ENCODE results near the gene GPC2.

GPC2 gene

DNA sequence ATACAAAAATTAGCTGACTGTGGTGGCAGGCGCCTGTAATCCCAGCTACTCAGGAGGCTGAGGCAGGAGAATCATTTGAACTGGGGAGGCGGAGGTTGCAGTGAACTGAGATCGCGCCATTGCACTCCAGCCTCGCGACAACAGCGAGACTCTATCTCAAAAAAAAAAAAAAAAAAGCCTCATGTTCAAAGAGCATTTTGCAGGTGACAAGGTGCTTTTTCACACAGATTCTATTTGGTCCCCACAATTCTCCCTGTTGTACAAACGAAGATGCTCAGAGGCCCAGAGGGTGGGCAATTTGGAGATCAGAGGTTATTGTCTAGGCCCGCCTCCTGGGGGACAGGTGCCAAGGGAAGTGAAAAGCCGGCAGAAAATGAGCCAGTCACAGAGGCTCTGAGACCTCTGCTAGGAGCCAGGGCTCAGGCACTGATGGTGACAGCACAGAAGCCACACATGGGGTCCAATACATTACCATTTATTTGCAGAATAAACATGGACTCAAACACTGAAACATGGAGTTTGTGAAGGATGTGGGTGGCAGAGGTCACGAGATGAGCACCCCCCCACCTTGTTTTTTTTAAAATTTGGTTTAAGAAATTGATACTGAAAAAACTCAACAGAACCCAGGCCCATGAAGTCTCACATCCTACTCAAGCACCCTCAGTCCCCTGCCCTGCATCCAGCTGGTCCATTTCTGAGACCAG lies 7.9 kb downstream of the GPC2 start:
- no peak for DNase-seq (ENCODE audit: low spot score)

DNA sequence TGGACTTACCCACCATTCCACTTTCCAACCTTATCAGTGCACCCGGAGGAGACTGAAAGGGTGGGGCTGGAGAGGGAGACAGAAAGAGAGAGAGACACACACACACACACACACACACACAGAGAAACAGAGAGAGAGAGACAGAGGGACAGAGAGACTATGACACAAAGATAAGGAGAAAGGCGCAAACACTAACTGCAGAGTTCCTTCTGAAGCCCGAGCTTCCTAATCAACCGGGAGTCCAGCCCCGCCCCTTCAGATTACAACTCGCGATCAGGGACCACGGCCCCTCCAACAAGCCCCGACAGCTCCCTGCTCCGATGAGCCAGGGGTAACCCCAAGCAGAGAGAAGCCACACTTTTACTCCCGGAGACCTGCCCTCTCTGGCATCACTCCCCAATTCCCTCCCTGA lies 9.3 kb downstream of the GPC2 start:
- DNase-seq (ENCODE audit: low spot score), result no peak

DNA sequence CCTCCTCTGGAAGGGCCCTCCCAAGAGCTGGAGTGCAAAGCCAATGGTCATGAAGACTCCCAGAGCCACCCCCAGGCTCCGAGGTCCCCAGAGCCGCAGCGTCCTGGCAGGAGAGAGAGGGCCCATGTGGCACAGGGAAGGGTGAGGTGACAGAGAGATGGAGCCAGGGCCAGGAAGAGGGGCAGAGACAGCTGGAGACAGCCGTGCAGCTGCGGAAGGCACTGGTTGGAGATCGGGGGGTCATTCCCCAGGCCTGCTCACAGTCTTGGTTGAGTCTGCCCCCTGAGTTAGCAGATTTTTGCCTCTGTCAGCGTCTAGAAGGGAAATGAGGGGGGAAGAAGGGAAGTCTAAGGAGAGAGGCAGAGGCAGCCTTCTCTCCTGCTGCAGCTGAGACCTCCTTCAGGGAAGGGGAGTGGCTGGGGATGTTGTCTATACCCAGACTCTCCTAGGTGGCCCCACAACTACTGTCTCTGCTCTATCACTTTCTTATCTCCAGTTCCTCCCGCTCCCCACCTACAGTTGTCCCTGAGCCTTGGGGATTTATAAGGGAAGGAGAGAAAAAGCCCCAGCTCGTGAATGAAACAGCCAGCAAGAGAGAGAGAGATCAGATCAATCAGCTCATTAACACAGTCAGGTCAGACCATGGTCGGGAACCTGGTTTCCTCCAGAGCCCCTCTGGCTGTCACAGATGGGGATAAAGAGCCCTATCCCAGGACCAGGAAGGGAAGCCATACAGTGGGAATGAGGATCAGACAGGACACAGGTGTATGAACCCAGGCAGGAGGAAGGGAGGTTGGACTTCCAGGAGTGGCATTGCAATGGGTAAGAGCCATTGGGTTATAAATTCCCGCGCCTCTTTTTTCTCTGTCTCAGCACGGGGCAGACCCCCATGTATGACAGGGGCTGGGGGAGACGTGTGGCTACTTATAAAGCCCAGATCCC lies 9.9 kb downstream of the GPC2 start:
- no peak for DNase-seq (ENCODE audit: low spot score)

DNA sequence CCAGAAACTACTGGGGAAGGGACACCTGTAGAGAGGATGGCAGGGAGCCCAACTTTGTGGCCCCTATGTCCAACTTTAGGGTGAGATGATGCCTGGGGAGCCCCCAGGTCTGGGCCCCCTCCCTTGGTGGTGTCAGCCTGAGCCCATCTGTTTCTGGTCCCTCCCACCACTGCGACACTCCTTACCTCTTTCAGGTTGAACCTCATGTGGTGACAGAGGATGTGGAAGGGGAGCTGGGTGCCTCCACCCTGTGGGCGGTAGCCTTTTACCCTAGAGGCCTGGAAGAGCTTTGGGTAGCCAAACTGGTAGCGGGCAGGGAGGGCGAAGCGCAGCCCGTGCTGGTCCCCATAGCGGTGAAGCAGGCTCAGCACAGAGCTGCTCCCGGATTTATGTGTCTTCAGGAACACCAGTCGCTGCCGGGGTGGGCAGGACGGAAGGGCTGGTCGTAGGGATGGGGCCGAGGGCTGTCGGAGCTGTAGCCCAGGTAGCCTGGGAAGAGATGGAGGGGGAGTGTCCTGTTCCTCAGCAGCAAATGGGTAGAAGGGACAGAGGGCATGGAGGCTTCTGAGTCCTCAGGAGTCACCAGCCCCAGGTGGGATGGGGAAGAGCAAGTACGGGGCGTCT lies 10.8 kb downstream of the GPC2 start:
- DNase-seq (ENCODE audit: low spot score), result no peak

DNA sequence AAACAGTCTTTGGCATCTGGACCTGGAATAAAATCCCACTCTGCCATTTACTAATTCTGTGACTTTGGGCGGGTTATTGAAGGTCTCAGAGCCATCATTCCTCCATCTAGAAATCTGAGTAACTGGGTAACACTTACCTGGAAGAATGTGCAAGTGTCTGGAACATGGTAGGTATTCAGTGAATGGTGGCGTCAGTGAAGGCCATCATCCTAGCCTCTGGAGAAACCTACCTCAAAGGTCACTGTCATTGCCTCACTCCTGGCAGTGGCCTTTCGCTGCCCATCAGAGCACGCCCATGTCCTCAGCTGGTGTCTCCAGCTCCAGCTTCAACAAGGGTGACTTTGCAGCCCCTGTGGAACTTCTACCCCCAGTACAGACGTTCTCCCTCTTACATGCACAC lies 13.3 kb downstream of the GPC2 start:
- DNase-seq (ENCODE audit: low spot score), result no peak

DNA sequence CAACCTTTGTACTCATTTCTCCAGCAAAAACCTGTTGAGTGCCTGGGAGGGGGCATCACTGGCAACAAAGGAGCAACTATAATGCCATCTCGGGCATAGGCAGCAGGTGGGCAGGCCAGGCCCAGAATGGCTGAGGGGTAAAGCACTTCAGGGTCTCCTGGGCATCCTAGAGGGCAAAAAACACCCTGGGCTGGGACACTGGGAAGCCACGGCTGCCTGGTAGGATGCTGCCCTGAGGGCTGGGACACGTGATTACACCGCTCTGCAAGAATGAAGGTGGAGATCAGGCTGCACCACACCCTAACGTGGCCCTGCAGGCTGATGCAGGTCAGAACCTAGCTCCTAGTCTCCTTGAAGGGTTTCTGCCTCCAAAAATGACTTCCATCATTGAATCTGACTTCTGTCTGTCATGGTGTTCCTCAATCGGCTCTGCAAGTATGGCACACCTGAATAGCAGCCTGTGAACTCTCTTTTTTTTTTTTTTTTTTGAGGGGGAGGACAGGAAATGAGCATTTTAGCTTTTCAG lies 14.1 kb downstream of the GPC2 start:
- DNase-seq (ENCODE audit: low spot score), result no peak

DNA sequence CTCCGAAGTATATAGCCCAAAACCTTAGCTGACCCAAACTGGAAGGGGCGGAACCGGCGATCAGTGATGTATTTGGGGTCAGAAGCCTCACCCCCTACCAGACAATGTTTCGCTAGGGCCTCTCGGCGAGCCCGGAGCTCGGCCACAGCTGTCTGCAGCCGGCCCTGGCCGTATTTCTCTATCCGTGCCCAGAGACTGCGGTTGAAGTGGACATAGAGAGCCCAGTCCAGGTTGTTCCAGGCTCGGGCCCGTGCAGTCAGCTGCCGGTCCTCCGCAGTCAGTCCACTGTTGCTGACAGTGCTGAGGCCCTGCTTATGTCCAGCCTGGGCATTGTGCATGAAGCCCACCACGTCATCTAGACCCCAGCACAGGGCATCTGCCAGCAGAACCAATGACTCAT lies 17.1 kb downstream of the GPC2 start:
- no peak for DNase-seq (ENCODE audit: low spot score)

DNA sequence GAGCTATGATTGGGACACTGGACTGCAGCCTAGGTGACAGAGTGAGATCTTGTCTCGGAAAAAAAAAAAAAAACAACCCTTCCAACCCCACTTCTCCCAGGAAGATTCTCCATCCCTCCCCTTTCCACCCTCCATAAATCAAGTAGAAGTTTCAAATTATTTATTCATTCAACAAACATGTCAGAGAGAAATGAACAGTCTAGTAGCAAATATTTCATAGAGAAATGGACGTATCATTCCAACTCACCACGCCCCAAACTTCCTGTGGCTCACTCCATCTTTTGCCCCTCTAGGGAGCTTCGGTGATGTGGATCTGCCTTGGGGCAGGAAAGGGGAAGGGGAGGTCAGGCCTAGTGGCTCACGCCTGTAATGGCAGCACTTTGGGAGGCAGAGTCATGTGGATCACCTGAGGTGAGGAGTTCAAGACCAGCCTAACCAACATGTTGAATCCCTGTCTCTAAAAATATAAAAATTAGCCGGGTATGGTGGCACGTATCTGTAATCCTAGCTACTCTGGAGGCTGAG lies 18.0 kb downstream of the GPC2 start:
- DNase-seq (ENCODE audit: low spot score), result no peak

DNA sequence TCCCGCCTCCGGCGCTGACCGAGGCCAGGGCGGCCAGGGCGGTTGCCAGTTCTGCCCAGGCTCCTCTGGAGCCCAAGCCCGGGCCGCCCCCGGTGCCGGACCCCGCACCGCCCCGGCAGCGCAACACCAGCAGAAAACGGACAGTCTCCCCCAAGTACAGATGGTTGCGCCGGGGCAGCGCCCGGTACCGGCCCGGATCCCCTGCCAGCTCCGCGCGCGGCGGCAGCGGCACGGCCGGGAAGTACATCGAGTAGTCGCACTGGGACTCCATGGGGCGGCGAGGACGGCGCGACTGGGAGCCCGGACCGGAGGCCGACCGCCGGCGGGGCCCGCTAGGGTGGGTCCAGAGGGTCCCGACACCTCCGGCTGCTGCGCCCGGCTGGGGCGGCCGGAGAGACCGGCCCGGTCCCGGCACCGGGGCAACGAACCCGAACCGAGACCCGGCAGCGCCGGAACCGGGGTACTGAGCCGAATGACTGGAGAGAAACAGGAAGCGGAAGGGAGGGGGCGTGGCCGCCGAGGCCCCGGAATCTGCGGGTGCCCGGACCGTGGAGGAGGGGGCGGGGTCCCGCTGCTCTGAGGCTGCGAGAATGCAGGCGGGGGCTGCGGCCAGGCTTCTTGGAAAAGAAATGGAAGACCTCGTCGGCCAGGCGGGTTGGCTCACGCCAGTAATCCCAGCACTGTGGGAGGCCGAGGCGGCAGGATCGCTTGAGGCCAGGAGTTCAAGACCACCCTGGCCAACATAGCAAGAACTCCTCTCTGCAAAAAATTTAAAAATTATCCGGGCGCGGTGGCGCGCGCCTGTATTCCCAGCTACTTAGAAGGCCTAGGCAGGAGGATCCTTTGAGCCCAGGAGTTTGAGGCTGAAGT lies 18.7 kb downstream of the GPC2 start, which contains the start of gene TRAPPC14:
Gene TRAPPC14 (minus strand): TSS at position 495 of the 870 bp plus-strand sequence. CDS start 224 bp downstream, at position 271.
- DNase-seq (ENCODE audit: low spot score), result peak; percentile 98

DNA sequence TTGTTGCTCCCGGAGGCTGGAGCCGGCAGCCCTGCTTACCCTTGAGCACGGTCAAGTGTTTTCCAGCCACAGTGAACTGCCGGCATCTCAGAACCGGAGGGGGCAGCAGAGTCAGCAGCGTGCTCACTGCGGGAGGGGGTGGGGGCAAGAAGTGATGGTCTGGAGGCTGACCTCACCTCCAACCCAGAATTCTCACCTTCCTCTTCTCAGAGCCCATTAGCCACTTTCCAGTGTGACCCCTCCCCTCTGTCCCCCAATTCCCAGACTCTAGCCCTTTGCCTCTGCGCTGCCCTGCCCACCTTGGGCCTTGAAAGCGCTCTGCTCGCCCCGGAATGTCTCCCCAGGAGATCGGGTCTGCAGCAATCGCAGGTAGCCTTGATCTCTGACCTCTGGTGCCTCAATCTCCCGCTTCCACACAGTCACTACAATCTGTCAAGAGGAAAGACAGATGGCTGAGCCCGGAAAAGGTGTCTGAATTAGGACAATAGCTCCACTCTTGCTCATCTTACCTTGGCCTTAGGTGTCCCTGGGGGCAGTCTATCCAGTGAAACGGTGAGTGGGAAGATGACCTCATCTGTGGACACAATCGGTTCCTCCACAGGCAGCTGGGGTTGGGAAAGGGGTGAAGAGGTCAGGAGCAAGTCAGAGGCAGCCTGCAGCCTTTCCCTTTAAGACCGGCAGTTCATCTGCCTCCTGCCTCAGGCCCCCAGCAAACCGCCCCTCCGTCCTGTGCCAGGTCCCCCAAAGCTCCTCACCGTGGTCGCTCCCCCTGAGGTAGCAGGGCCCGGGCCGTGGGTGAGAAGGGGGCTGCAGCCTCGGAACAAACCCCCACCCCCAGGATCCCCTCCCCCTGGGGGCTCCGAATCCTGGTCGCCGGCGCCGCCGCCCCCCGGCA lies 19.6 kb downstream of the GPC2 start:
- DNase-seq (ENCODE audit: low spot score), result peak; percentile 52

DNA sequence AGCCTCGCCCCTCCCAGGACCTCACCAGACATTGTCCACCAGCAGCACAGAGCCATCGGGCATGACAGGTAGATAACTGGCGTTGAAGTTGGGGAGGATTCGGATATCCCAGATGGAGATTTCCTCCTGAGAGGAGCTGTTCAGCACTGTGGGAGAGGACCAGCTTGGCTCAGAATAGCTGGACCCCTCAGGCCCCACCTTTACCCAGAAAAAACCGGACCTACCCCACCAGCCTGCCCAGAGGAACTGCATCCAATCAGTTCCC lies 20.2 kb downstream of the GPC2 start:
- no peak for DNase-seq (ENCODE audit: low spot score)

DNA sequence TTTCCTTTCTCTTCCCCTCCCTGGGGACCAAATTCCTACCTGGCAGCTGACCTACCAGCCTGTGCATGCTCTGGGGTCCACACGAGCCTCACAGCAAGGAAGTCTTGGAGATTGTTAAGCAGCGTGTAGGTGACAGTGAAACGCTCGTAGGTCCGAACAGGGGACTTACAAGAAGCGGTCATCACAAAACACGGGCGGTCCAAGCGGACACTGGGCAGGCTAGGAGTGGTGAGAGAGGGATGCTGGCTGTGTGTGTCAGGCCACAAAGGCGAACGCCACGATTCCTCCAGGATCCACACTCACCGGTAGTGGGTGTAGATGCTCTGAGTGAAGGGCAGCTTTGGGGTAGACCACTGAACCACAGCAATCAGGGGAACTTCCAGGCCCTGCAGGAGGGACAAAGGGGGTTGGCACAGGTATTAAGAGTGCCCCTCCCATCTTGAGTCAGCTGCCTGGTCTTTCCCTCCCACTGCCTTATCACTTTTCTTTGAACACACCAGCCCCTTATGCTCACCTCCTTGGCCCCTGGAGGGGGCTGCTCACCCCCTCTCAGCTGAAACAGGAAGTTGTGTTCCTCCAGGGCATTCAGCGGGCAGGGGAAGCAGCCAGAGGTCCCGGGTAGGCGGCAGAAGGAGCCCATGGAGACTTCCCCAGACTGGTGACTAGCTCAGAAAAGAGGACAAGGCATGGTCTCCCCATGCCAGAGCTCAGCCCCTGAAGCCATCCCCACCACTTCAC lies 20.7 kb downstream of the GPC2 start:
- DNase-seq (ENCODE audit: low spot score), result no peak

DNA sequence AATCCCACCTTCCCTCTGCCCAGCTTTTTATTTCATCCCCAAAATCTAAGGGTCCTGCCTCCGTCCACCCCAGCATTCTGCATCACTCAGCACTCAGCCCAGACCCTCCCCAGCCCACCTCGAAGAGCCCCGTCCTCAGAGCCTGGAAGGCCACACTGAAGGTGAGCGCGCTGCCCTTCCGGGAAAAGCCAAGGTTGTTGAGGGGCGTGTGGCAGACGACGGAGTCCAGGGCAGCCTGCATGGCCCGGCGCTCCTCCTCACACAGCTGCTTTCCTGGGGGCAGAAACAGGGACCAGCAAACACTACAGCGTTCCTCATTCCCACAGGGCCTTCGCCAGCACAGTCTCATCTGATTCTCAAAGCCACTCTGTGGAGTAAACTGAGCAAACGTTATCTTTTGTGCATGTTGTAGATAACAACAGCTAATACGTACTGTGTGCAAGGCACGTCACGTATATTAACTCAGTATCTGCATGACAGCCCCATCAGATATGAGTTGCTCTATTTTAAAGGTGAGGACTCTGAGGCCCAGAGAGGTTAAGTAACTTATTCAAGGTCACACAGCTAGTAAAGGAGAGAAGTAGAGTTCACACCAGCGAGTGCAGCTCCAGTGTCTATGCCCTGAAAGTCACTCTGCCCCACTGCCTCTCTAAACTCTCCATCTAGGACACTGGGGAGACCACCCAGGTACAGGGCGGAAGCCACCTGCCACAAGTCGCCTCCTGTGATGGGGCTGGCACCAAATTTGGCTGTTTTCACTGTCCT lies 21.4 kb downstream of the GPC2 start:
- no peak for DNase-seq (ENCODE audit: low spot score)

DNA sequence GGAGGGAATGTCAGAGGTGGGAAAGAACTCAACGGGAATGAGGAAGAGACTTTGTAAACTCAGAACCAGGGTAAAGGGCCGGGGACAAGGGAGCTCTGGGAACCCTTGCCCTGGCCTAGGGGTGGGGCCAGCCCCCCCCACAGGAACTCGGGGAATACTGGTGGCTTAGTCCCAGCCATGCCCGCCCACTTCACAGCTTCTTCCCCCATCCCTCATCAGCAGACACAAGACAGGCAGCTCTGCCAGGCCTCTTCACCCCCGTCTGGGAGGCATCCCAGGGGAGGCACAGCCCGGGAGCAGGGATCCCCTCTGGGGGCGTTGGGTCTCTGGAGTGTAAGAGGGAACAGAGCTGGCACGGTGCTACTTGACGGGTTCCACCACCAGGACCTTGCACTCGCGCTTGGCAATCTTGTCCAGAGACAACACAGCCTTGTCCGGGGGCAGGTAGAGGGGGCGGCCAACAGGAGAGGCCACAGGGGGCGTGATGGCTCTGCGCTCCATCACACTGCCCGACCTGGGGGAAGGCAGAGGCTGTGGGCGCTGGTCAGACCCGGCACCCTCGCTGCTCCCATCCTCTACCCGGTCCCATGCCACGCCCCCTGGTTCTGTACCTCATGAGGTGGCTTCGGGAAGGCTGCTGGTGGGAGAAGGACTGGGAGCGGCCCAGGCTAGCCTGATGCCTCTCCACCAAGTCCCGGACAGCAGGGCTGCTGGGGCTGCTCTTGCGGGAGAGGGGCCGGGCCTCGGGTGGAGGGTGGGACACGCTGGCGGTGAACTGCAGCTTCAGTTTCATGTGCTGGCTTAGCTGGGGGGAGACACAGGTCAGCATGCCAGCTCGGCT lies 22.3 kb downstream of the GPC2 start:
- no peak for DNase-seq (ENCODE audit: low spot score)

DNA sequence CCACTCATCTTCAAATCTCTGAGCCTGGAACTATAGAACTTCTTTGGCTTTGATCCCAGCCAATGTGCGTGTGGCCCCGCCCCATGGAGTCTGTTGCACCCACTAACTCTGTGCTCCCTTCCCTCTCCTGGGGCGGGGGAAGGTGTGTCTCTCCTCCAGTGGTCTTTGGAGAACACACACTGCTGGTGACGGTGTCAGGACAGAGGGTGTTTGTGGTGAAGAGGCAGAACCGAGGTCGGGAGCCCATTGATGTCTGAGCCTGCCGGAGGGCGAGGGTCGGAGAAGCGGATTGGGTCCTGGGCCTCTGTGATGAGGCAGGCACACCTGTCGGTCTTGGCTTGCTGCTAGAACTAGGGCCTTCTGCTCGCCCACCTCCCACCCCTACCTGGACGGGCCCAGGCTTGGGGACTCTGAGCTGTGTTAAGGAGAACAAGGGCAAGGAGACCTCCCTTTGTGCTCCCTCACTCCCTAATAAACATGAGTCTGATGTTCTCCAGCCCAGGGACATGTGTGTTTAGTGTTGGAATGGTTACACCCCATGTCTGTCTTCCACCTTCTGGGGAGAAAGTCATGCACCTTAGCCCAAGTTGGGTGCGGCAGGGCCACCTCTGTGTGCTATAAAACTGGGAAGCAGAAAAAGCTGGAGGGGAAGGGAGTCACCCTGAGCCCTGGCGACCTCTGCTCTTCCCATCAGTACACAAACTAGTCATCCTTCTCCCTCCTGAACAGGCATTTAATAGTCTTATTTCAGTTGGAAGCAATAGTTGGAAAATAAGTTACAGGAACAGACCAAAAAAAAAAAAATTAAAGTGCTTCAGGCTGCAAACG lies 23.3 kb downstream of the GPC2 start:
- DNase-seq (ENCODE audit: low spot score), result peak; percentile 18

DNA sequence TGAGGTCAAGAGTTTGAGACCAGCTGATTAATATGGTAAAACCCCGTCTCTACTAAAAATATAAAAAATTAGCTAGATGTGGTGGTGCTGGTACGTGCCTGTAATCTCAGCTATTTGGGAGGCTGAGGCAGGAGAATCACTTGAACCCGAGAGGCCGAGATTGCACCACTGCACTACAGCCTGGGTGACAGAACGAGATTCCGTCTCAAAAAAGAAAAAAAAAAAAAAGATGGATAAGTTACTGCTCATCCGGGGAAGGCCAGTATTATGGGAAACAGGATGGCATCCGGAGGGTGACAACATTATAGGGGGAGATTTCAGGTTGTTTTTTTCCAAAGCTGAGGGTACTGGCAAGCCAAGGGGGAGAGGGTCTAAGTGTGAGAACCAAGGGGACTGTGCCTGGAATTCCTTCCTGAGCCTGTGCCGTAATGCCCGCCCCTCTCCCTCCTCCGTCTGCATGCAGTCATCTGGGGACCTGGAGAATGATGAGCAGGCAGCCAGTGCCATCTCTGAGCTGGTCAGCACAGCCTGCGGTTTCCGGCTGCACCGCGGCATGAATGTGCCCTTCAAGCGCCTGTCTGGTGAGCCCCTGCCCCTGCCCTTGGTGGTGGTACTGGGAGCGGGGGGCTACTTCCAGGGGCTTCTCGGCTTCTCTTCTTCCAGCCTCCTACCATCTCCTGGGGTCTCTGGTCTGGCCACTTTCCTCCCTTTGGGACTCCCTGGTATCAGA lies 24.1 kb downstream of the GPC2 start:
- DNase-seq (ENCODE audit: low spot score), result no peak

DNA sequence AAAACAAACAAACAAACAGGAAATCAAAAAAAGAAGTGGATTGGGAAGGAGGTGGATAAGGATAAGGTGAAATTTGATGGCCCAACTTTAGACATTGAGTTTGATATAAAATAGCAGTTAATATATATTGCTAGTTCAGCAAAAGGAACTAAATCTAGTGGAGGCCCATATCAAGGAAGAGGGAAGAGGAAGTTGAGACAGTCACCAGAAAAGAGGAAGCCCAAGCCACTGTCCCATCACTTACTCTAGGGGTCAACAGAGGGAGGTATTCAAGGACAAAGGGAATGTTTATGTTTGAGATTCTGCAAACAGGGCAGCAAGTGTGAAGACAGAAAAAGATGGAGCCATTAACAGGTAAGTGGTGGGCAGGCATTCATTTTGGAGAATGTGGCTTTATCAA lies 24.8 kb downstream of the GPC2 start:
- DNase-seq (ENCODE audit: low spot score), result no peak
